Esophagus muscularis mucosa (tissue), 4 donors: ENCODE data around the gene GPR78.

Experiments
- EP300 ChIP-seq: sonication (generic); formaldehyde crosslinking; IDR thresholded peaks from one replicate; pipeline ENCODE4 v1.6.1; 2017; ENCODE audit warnings: antibody characterized with exemption
- POLR2A ChIP-seq: fragments of 450-650 bp; IDR thresholded peaks from one replicate; pipeline ENCODE4 v1.6.1; 2017; ENCODE audit warnings: antibody characterized with exemption, moderate library complexity, mild to moderate bottlenecking, low read depth
- POLR2AphosphoS5 ChIP-seq, 2 donors: sonication (generic); formaldehyde crosslinking; IDR thresholded peaks; one replicate each; pipeline ENCODE4 v1.6.1; 2017; ENCODE audit warnings: antibody characterized with exemption in 2 of 2
- TF ChIP-seq, protein P1 (sequence below), 3 experiments: fragments of 200-600 bp in 2 of 3; fragments of 450-650 bp in 1 of 3; sonication (generic) in 2 of 3; IDR thresholded peaks; one replicate each; pipeline ENCODE4 v1.5.1; 2017 to 2019; ENCODE audit warnings: antibody characterized with exemption in 3 of 3, mild to moderate bottlenecking in 2 of 3, moderate library complexity in 1 of 3

DNA sequence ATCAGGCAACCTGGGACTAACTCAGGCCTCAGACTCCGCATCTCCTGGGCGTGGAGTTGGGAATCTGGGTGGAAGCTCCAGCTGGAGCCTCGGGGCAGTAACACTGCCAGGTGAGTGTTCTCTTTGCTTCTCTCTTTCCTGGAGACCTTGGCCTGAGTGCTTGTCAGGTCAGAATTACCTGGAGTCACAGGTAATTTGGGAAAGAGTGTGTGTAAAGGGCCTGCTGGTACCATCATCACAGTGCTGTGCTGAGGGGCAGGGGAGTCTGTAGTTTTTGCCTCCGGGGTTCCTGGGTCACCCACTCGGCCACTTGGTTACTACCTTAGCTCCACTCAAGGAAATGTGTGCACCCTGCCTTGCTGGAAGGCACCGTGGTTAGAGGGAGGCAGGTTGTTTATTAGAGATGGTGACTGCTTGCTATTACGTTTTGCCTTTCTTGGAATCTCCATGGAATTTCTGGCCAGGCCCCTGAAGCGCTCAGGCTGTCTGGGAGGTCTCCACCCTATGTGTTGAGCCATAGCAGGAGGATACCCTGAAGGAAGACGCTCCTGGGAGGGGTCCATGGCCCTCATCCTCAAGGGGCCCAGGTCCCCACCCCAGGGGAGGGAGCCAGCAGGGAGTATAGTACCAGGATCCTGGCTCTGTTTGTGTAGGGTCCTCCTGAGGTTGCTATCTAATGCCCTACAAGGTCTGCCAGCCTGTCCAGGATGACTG lies 2.9 kb downstream of the GPR78 start:
- TF ChIP-seq POLR2A: no peak
- TF ChIP-seq, protein P1, sequence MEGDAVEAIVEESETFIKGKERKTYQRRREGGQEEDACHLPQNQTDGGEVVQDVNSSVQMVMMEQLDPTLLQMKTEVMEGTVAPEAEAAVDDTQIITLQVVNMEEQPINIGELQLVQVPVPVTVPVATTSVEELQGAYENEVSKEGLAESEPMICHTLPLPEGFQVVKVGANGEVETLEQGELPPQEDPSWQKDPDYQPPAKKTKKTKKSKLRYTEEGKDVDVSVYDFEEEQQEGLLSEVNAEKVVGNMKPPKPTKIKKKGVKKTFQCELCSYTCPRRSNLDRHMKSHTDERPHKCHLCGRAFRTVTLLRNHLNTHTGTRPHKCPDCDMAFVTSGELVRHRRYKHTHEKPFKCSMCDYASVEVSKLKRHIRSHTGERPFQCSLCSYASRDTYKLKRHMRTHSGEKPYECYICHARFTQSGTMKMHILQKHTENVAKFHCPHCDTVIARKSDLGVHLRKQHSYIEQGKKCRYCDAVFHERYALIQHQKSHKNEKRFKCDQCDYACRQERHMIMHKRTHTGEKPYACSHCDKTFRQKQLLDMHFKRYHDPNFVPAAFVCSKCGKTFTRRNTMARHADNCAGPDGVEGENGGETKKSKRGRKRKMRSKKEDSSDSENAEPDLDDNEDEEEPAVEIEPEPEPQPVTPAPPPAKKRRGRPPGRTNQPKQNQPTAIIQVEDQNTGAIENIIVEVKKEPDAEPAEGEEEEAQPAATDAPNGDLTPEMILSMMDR (IDR thresholded peaks at IDR 0.05): no peak
- no peak for TF ChIP-seq EP300
- no peak for TF ChIP-seq POLR2AphosphoS5 (IDR thresholded peaks at IDR 0.05)
